OCI-LY1 (cell line): ENCODE measurements around the gene SYNM.

Experiments used
- EZH2 ChIP-seq: fragments of 200-600 bp; sonication (generic), shearing (Covaris generic); IDR thresholded peaks from 2 replicates; pipeline ENCODE4 v1.8.0; 2017; ENCODE audit warnings: borderline replicate concordance, mixed run types, mild to moderate bottlenecking, antibody characterized with exemption, low read length, moderate library complexity, mixed read lengths
- TF ChIP-seq, protein P1 (sequence below): fragments of 200-600 bp; sonication (generic), shearing (Covaris generic); IDR thresholded peaks from 2 replicates; pipeline ENCODE4 v1.5.1; 2017; ENCODE audit warnings: mild to moderate bottlenecking, antibody characterized with exemption, low read length, moderate library complexity, mixed read lengths

GRCh38 chr15:99114511-99115299 is 9.8 kb downstream of the SYNM start:
- TF ChIP-seq, protein P1, sequence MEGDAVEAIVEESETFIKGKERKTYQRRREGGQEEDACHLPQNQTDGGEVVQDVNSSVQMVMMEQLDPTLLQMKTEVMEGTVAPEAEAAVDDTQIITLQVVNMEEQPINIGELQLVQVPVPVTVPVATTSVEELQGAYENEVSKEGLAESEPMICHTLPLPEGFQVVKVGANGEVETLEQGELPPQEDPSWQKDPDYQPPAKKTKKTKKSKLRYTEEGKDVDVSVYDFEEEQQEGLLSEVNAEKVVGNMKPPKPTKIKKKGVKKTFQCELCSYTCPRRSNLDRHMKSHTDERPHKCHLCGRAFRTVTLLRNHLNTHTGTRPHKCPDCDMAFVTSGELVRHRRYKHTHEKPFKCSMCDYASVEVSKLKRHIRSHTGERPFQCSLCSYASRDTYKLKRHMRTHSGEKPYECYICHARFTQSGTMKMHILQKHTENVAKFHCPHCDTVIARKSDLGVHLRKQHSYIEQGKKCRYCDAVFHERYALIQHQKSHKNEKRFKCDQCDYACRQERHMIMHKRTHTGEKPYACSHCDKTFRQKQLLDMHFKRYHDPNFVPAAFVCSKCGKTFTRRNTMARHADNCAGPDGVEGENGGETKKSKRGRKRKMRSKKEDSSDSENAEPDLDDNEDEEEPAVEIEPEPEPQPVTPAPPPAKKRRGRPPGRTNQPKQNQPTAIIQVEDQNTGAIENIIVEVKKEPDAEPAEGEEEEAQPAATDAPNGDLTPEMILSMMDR = no peak
- no peak for TF ChIP-seq EZH2
